ENCODE measurements around the gene TAX1BP1.
A peak's percentile ranks its signal among the peaks of the same experiment; 100 is the strongest.

The TAX1BP1 gene

DNA sequence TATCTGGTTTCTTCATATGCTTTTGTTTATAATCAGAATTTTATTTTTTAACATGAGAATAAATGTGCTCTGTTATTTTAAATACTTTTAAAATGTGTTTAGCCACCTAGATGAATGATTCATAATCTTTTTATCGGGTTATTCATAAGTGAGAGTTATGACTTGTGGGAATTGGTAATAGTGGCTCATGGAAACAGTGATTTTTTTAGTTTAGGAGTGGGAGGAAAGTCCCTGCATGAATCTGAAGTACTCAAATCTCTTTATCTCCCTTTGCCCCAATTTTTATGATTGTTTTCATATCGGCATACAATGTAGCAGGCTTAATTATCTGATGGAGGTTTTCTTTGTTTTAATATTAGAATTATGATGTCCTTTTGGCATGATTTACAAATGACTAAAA is 42.9 kb downstream of the TAX1BP1 start:
- no peak for DNase-seq

DNA sequence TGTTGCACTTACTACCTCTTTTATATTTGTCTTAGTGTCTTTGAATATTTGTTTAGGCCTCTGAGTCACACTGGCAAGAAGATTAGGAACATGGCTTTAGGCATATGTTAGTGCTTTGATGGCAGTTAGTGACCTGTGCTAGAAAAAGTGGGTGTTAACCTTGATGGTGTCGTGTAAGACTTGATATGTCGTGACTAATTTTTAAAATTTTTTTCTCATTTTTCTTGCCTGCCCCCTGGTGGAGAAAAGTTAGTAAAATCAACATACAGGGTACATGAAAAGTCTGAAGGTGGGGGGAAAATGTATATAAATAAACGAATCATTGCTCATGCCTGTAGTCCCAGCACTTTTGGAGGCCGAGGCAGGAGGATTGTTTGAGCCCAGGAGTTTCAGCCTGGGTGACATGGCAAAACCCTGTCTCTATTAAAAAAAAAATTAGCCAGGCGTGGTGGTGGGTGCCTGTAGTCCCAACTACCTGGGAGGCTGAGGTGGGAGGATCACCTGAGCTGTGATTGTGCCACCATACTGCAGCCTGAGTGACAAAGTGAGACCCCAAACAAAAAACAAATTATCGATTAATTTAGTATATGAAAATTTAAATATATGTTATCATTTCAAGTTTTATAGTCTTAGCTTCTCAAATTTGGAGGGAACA is 44.6 kb downstream of the TAX1BP1 start:
- no peak for DNase-seq

DNA sequence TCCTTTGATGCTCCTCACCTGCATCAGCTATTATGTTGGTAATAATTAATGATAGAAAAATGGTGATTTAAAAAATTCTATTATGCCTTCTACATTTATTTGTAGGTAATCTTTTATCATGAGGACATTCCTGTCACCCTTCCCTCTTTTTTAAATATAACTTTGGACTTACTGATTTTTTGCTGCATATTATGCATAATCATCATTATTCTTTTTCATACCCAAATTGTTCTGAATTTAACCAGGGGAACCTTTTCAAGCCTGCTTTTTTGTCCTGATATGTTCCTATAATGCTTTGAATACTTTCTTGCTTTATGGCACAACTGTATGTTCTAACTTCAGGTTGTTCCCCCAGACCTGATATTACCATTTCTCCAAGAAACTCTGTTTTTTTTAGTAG is 48.5 kb downstream of the TAX1BP1 start:
- no peak for DNase-seq

DNA sequence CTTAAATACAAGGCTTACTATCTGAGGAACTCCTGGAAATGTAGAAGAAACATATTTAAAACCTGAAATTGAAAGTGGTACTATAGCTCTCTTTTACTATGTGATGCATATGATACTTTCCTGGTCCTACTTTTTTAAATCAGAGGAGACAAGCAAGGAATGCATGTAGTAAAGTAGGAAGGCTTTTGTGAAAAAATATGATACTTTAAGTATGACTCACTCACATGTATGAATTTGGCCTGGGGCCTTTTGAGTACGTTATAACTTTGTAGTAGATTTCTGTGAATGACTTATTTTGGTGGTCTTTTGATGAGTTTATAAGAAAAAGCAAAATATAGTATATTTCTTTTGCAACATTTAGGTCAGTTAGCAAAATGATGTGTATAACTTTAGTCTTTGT is 53.8 kb downstream of the TAX1BP1 start:
- no peak for DNase-seq

DNA sequence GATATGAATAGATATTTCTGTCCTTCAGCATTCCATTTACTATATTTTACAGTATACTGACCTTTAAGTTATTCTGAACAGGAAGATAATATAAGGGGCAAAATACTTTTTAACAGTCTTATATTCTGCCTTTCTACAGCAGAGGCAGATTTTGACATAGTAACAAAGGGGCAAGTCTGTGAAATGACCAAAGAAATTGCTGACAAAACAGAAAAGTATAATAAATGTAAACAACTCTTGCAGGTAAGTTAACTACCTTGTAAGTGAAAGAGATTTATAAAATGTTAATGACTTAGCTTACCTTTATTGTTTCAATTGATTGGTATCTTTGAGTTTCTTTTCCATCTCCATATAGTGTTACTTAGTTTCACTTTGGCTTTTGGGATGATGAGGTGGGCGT is 56.0 kb downstream of the TAX1BP1 start:
- no peak for DNase-seq

DNA sequence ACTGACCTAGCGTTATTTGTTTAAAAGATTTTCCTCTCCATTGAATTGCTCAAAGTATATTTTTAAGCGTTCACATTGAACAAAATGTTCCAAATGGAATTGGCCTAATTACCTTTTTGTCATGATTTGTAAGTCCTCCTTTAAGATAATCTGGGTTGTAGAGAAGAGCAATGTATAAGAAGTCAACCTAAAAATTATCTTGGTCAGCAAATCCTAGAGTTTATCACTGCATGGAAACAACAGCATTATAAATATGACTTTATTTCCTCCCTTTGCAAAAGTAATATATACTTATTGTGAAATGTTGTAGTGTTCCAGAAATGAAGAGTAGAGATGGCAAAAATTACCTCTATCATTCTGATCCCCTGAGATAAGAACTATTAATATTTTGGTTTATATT is 59.2 kb downstream of the TAX1BP1 start:
- no peak for DNase-seq

DNA sequence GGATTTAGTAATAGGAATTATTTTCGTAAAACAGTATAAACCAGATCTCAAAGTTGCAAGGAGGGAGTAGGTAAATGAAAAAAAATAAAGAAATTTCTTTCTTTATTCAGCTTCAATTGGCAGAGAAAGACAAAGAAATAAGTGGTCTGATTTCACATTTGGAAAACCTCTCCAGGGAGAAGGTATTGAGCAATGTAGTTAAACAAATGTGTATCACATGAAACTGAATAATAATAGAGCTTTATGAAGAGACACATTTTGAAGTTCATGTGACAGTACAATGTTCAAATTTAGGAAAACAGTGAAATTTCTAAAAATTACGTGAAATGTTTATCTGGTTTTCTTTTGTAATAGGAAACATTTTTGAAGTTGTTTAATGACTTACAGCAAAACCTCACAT is 63.0 kb downstream of the TAX1BP1 start:
- DNase-seq = no peak

DNA sequence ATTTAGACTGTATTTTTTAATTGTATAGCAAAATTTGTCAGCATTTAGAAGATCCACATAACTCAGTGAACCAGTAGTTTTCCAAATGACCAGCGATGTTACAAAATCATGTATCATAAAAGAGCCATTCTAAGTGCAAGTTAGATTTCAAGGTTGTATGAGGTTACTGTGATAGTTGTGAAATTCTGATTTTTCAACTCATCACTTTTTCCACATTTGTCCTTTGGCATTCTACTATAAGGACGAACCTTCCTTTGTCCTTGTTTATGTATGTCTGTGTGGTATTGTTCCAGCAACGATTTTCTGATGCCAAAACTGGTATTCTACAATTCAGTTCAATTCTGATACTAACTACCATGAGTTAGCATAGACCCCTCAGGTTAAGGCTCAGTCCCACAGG is 64.2 kb downstream of the TAX1BP1 start:
- DNase-seq = no peak

DNA sequence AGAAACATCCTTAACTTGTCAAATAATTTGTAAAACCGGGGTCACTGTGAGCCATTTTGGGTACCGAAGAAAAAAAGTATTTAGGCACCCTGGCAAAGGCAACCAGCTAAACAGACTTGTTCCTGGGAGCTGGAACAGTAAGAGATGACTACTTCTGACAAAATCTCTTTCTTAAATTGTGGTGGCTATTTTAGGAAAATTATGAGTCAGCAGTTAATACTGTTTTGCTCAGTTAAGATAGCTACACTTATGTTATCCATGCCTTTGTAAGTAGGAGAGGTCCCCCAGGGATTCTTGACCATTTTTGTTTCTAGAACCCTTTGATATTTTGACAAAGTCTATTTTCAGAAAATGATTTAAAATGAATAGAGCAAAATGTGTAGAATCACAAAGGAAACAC is 68.7 kb downstream of the TAX1BP1 start:
- DNase-seq = no peak

DNA sequence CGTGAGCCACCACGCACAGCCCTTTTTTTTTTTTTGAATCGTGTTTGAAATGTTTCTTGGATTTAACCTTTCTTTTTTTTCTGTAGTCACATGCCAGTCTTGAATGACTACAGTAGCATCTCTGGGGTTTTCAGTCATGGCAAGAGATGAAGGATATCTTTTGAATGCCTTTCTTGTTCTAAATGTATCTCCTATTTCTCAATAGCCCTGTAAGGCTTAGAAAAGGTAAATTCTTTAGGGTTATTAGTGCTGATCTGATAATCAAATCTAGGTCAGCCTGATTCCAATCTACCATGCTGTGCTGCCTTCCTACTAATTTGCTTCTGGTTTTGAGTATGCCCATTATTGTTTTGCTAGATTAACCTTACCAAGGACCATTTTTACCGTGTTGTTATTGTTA is 70.2 kb downstream of the TAX1BP1 start:
- DNase-seq = no peak

DNA sequence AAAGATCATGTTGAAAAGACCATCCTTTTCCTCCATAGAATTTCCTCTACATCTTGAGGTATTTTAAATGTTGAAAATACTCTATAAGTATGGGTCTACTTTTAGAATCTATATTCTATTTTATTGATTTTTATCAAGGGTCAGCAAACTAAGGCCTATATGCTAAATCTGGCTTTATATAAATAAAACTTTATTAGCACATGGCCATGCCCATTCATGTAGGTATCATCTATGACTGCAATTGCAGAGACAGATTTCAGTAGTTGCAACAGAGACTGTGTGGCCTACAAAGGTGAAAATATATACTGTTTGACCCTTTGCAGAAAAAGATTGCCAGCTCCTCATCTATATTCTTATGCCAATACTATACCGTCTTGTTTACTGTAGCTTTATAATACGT is 72.7 kb downstream of the TAX1BP1 start:
- DNase-seq = no peak

DNA sequence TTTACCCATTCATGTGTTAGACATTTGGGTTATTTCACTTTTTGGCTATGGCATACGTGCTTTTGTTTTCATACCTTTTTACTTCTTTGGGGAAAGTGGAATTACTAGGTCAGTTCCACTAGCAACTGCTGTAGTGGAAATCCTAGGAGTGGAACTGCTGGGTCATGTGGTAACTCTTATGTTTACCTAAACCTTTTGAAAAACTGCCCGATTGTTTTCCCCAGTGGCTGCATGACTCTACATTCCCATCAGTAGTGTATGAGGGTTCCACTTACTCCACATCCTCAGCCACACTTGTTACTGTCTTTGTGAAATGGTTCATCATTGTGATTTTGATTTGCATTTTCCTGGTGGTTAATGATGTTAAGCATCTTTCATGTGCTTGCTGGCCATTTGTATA is 82.3 kb downstream of the TAX1BP1 start:
- no peak for DNase-seq

DNA sequence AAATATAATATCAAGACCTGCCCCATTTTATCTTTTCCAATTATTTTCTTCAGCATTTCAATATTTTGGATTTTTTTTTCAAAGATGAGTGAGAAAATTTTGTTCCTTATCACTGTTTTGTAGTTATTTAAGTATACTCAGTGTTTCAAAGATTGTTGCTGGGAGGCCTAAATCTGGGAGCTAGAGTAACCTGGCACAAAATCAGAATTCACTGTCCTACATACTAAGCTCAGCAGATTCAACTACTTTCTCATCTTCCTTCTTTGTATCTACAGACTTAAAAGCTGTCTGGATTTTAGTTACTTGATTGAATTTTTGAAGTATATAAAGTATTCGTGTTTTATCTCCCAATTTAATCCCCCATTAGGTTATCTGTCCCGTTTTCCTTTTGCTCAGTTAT is 85.9 kb downstream of the TAX1BP1 start:
- no peak for DNase-seq

DNA sequence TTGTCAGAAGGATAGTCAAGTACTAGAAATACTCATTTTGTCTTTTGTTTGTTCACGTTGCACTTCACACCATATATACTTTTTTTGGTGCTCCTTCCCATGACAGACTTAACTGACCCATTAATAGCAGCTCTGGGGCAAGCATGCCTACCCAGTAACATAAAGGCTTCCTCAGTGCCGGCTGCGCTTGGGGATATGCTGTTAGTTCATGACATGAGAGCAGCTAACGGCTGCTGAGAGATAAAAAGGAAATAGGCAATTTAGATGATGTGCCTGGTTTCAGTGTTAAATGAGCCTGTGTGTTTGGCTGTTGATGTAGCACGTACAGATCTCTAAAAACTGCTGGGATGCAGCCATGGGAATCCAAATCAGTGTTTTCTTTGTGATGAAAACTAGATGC is 86.4 kb downstream of the TAX1BP1 start:
- no peak for DNase-seq

DNA sequence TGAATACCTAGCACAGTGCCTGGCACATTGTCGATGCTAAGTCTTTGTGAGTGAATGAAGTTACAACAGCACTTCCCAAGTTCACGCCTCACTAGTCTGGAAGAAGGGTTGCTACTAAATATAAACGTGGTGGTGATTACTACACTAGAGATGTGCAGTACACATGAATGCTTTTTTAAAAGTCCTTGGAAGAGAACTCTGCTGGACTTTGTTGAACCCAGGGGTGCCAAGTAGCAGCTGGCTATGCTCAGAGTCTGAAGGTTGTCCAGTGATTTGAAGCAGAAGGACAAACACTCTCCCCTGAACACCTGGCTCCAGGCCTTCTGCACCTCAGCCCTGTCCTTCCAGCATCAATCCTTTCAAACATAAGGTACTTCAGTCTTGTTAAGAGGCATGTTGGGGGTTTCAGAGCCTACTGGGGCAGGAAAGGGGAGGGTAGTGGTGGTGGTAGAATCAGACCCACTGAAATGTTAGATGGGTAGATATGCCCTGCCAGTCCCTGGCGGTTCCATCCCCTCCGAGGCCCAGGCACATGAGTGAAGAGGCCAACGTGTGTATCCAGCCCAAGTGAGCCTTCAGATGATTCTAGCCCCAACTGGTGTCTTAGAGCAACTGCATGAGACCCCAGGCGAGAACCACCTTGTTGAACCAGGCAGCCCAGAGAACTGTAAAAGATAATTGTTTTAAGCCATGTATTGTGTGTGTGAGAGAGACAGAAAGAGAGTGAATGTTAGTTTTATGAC is 94.4 kb downstream of the TAX1BP1 start:
- no peak for DNase-seq

DNA sequence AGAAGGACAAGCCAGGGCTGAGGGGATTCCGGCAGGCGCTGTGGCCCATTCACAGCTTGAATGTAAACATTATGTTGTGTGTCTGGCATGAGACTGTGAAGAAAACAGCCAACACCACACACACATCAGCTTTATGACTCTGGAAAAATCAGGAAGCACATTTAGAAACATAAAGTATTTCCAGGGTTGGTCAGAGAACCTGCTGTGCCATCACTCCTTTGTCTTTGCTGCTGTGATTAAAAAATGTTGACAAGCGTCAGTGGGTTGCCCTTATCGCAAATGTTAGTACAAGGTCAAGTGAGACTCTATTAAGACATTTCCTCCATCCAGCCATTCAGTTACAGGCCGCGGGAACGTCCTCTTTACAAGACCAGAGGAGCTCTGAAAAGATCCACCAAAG is 95.4 kb downstream of the TAX1BP1 start:
- no peak for DNase-seq

DNA sequence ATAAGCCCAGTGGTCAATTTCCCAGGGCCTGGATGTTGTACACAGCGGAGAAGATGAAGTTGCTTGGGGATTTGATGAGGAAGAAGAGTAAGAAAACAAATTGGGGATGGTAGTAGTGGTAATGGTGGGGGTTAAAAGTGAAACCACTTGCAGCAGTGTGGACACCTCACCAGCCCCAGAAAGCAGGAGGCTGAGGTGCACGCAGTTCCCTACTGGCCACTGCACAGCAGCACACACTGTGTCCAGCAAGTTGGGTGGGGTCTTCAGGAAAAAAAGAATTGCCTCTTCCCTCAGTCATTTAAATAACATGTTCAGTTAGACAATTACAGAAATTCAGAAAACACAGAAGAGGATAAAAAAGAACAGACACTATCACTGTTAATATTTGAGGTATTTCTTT is 96.6 kb downstream of the TAX1BP1 start:
- no peak for DNase-seq

DNA sequence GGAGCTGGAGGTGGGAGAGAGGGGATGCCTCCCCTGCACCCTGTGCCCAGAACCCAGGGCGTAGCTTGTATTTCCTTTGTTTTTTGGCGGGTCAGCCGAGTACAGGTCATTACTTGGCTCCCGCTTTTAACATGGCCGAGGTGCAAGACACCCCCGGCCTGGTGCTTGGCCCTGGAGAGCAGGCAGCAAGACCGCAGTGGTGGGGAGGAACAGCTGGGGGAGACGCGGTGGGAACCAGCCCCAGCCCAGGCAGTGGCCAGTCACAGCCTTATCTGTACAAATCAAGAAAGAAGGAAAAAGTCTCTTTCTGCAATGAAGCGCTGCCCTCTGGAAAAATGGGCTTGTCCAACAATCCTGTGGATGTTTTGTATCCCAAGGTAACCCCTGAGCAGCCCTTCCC is 99.1 kb downstream of the TAX1BP1 start:
- DNase-seq = no peak

DNA sequence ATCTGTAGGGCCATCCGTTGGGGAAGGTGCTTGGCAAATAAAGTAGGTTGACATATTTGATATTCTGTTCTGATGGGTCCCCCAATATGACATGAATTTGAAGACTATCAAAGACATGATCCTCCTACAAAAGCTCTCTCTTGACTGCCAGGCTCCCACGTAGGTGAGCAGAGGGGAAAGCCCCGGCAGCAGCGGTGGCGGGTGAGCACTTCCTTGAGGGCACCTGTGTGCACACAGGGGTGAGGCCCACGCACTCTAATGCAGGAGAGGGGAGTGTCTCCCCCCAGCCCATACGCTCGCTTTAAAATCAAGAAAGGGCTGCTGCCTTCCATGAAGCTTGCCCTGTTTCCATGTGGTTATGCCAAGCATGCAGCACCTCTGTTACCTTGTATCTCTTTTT is 100.4 kb downstream of the TAX1BP1 start:
- DNase-seq = peak; percentile 13

DNA sequence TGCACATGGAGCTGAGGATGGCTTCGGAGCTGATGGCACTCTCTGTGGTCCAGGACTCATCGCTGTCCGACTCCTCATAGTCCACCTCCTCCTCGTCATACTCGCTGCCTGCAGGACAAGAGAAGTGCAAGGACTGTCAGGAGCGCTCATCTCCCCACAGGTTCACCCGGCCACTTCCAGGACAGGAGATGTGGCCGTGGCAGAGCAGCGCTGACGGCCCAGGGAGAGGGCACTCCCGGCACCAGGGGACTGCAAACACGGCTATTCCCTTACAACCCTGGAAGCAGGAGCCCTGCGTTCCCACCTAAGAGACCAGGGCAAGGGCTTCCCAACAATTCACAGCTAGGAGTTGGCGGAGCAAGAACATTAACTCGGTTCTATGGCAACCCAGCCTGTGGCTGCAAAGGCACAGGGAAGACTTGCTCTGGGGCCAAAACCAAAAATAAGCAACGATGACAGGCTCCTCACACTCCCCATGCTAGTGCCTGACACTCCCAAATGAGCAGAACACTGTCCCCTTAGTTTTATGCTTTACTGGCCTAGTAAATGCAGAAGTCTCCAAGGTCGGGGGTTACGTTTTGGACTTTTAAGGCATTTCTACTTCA is 100.9 kb downstream of the TAX1BP1 start:
- DNase-seq = no peak

DNA sequence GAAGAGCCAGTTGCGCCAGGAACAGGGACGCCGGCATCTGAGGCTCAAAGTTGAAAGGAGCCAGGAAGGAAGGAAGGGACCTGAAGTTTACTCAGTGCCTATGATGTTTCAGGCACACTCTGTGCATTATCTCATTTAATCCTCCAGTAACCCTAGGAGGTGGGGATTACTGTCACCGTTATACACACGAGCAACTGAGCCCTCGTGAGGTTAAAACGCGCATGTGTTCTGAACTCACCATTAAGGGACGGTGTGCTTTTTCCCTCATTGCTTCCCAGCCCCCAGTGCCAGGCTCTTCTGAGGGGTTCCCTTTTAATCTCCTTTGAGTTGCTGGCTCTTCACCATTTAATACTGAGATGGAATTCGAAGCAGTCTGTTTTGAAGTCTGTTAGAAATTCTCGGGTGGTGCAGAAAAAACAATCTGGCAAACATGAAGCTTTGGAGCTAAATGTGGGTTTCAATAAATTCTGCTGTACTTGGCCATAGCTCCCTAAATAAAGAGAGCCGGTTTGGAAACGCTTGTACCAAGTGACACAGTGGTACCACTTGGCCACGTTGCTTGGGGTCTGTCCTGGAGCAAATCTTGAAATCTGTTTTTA is 102.2 kb downstream of the TAX1BP1 start:
- no peak for DNase-seq

DNA sequence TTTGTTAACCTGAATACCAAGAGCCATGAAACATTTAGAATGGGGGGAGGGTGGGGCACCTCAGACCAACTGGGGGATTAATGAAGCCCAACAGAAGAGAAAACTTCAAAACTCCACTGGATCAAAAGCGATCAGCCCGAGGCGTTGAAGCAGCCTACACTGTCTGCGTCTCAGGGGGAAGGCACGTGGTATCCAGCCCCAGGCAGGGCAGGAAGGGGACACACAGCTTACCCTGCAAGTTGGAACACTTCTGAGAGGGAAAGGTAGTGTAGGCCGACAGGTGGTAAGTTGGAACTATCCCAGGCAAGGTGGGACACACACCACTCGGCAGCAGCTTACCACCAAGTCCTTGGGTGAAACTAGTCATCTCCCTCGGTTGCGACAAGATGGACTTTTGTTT is 102.9 kb downstream of the TAX1BP1 start:
- DNase-seq = no peak

DNA sequence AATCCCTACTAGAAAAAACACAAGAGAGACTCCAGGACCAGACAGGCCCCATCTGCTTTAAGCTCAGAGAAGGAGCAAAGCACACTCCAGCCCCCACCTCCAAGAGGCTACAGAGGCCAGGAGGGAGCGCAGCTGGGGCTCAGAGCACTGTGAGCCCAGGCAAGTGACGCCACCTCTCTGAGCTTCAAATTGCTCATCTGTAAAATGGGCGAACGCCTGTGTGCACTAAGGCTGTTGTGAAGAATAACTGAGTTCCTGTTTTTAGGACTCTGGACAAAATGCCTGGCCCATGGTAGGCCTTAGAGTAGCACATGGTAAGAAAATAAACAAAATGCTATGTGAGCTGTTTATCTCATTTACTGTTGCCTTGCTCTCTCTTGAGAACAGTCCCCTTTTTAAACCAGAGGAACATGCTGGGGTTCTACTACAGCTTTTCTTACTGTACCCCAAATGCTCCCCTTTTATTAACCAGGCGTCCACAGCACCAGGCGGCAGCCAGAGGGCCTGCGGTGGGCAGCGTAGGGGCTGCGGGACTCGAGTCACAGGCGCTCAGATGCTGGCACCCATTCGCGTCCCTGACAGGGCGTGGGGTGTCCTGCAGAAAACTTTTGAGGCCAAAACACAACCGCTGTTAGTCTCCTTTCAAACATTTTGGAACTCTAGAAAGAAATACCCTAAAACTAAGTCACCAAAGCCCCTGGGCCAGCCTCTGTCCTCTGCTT is 103.8 kb downstream of the TAX1BP1 start:
- no peak for DNase-seq

DNA sequence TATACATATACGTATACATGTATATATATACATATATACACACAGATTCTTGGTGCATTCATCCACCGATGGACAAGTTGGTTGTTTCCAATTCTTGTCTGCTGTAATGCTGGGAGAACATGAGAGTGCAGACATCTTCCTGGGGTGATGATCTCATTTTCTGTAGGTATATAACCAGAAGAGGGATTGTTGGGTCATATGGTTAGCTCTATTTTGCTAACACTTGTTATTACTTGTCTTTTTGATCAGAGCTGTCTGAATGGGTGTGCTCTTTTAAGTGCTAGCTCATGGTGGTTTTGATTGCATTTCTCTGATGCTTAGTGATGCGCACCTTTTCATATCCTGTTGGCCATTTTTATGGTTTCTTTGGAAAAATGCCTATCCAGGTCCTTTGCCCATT is 106.4 kb downstream of the TAX1BP1 start:
- no peak for DNase-seq
